Measurements from ENCODE around the gene LMNTD2.

LMNTD2 gene

GRCh38 chr11:567629-568292 is 7.2 kb upstream of the LMNTD2 start:
- DNase-seq: peak; percentile 21

- DNase-seq: no peak
Measured at GRCh38 chr11:567011-567628, 6.6 kb upstream of the LMNTD2 start.

GRCh38 chr11:565921-566509 is 5.5 kb upstream of the LMNTD2 start:
- no peak for DNase-seq

GRCh38 chr11:563812-564578 is 3.5 kb upstream of the LMNTD2 start:
- no peak for DNase-seq

GRCh38 chr11:563066-563811 is 2.7 kb upstream of the LMNTD2 start:
- no peak for DNase-seq

- no peak for DNase-seq
Measured at GRCh38 chr11:562046-562645, 1.6 kb upstream of the LMNTD2 start.

GRCh38 chr11:561148-562003 is 838 bp upstream of the LMNTD2 start:
- DNase-seq: peak; percentile 23

GRCh38 chr11:559712-560304 is 730 bp downstream of the LMNTD2 start:
- no peak for DNase-seq

GRCh38 chr11:559020-559620 is 1.4 kb downstream of the LMNTD2 start:
- DNase-seq: peak; percentile 28

- no peak for DNase-seq
Measured at GRCh38 chr11:558503-558902, 2.0 kb downstream of the LMNTD2 start.

GRCh38 chr11:557328-558132 is 3.0 kb downstream of the LMNTD2 start:
- no peak for DNase-seq

GRCh38 chr11:556662-557256 is 3.8 kb downstream of the LMNTD2 start:
- no peak for DNase-seq

- DNase-seq: peak; percentile 25
Measured at GRCh38 chr11:555780-556661, 4.5 kb downstream of the LMNTD2 start.

- DNase-seq: peak; percentile 17
Measured at GRCh38 chr11:555227-555779, 5.2 kb downstream of the LMNTD2 start.

- DNase-seq: peak; percentile 83
Measured at GRCh38 chr11:554428-555226, 5.9 kb downstream of the LMNTD2 start.

- DNase-seq: no peak
Measured at GRCh38 chr11:553988-554340, 6.6 kb downstream of the LMNTD2 start.

Measured in CD4-positive, alpha-beta T cell treated with Interleukin-17A for 1 hour (primary cell).